Measurements from ENCODE around the gene EIF5. TPM values are rescaled to one million over a fixed set of nuclear protein-coding genes. Genes with fewer than 3 reads are reported as not detected.

The EIF5 gene
- total RNA-seq, 2 donors from 2014 or later, result 222 to 295 TPM

DNA sequence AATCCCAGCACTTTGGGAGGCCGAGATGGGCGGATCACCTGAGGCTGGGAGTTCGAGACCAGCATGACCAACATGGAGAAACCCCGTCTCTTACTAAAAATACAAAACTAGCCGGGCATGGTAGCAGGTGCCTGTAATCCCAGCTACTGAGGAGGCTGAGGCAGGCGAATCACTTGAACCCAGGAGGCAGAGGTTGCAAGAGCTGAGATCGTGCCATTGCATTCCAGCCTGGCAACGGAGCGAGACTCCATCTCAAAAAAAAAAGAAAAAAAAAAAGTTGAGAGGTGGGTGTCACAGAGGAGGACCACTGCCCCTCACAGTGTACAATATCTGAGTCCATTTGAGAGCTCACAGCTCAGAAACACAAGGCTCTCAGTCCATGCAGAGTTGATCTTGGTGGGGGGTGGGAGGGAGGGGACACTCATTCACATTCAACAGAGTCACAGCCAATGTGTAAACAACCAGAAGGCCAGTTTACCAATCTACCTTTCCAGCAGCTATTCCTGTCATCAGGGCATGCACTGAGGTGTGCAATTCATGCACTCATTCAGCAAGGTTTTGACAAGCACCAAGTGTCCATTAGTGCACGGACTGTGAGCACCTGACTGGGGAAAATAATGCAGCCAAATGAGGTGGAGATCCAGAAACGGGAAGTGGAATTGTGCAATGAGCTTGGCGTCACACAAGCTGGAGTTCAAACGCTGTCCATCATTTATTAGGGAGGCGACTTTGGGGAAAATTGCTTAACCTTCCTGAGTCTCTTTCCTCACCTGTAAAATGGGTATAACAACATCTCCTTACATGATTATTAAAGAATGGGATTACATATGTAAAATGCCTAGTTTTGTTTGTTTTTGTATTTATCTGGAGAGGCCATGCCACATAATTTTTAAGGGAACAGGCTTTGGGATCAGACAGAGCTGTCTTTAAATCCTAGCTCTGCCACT, 4.4 kb upstream of the EIF5 start:
- intact Hi-C loops (cut with DNase I, micrococcal nuclease), result no loop called here
- DNase-seq (peak in 1 of 2 donors; percentile 29), ATAC-seq (no peak)

DNA sequence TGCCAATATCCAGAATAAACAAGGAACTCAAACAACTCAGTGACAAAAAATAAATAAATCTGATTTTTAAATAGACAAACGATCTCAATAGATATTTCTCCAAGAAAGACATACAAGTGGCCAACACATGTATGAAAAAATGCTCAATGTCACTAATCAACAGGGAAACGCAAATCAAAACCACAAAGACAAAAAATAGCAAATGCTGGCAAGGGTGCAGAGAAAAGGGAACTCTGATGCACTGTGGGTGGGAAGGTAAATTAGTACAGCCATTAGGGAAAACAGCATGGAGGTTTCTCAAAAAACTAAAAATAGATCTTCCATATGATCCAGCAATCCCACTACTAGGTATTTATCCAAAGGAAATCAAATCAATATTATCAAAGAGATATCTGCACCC, 3.5 kb upstream of the EIF5 start:
- ATAC-seq (no peak), DNase-seq (no peak)
- intact Hi-C loops (cut with DNase I, micrococcal nuclease), result no loop called here

DNA sequence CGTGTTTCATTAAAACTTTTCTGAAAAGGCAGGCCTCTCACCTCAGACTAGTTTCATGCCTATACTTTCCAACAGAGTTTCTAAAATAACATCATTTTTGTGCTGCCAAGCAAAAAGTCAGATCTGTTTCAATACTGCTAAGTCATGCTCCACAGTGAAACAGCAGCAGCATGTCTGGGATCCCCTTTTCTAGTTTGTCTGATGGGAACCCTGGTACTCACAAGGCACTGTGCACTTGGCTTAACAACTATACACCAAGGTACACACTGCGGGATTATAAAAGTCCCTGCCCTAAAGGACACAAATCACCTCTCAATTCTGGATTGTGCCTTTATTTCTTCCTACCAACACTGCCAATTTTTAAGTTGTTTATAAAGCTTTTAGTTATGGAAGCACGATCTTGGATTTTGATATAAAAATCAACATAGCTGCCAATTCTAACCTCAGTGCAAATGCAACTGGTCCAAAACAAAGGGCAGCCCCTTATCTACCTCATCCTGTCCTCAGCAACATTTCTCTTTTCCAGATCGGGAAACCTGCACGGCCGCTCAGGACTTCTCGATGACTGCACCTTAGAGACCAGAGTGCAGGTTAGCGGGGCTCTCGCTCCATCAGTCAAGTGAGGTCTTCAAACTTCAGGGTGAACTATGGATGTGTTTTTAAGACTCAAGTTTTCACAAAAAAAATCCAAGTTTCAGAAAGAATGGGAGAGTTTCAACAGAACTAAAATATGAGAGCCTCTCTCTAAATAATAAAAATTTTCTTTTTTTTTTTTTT, 1.7 kb upstream of the EIF5 start:
- intact Hi-C loops (cut with DNase I, micrococcal nuclease), result no loop called here
- no peak for ATAC-seq
- no peak for DNase-seq

DNA sequence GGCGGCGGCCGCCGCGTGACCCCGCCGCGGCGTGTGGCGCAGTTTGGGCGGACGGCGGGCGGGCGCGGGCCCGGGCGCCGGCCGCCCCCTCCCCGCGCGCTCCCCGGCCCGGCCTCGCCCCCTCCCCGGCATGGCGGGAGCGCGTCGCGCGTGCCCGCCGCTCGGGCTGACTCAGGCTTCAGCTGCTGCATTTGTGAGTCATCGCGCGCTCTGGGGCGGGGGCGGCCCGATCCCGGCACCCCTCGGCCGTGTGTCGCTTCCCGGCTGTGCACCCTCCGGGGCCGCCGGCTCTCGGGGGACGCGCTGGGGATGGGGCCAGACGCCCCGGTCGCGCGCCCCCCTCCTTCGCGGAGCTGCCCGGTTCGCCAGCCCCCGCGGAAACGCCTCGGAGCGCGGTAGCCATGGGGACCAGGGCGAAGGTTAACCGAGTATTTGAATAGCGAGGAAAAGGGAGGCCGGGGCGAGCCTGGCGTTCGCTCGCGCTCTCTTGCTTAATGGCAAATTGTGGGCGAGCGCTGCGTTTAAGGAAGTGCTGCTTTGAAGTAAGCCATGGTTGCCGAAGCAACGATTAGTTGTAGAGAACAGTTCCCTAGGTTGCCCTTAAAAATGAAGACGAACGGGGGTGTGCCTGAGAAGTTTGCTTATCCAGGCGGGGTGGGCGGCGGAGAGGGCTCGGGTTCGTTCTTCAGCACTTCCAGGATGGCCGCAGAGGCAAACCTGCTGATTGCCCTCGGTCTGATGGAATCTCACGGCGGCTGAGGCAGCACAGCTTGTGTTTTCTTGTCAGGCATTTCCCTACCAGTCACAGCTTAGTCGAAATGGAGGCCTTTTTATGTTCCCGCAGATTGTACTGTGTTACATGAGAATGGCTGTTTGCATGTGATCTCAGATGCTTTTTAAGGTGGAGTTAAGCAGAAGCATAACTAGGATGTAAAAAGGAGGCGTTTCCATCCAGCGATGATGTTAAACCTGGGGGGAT, 896 bp downstream of the EIF5 start:
- intact Hi-C loops (cut with DNase I, micrococcal nuclease), result no loop called here
- ATAC-seq, result peak; percentile 58
- DNase-seq, result peak; percentile 80 to 87

DNA sequence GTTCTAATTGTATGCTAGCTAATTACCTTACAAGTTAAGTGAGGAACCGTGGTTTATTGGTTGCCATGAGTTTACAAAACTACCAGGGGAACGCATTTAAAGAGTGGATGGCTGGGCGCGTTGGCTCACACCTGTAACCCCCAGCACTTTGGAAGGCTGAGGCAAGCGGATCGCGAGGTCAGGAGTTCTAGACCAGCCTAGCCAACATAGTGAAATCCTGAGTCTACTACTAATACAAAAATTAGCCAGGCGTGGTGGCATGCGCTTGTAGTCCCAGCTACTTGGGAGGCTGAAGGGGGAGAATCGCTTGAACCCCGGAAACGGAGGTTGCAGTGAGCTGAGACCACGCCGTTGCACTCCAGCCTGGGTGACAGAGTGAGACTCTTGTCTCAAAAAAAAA, 2.2 kb downstream of the EIF5 start:
- DNase-seq (peak in 1 of 2 donors; percentile 18), ATAC-seq (no peak)
- intact Hi-C loops (cut with DNase I, micrococcal nuclease), result no loop called here

DNA sequence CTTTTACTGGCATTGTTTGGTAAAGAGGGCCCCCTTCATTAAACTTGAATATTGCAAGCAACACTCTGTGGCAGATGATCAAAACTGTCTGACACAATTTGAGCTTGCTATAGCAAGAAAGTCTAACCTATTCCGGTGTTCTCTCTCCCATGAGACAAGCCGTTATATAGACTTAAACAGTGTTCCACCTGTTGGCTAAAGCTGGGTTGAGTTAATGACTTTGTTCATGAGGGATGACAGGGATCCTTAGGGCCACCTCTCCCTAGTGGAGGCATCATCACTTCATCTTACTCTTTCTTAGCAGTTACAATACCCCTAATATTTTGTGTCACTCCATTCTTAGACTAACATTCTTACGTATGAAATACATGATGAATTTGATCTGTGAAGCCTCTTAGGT, 3.8 kb downstream of the EIF5 start:
- no peak for ATAC-seq
- DNase-seq, result no peak
- intact Hi-C loops (cut with DNase I, micrococcal nuclease), result no loop called here

DNA sequence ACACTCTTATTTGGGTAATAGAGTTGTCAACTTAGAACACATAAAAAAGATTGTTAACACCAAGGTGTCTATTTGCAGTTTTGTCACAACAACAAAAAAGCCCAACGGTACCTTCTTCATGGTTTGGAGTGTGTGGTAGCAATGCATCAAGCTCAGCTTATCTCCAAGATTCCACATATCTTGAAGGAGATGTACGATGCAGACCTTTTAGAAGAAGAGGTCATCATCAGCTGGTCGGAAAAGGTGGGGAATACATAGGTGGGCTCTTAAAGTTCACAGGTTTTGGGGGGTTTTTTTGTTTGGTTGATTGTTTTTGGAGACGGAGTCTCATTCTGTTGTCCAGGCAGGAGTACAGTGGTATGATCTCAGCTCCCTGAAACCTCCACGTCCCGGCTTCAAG, 5.5 kb downstream of the EIF5 start:
- DNase-seq (no peak), ATAC-seq (no peak)
- intact Hi-C loops (cut with DNase I, micrococcal nuclease), result no loop called here

DNA sequence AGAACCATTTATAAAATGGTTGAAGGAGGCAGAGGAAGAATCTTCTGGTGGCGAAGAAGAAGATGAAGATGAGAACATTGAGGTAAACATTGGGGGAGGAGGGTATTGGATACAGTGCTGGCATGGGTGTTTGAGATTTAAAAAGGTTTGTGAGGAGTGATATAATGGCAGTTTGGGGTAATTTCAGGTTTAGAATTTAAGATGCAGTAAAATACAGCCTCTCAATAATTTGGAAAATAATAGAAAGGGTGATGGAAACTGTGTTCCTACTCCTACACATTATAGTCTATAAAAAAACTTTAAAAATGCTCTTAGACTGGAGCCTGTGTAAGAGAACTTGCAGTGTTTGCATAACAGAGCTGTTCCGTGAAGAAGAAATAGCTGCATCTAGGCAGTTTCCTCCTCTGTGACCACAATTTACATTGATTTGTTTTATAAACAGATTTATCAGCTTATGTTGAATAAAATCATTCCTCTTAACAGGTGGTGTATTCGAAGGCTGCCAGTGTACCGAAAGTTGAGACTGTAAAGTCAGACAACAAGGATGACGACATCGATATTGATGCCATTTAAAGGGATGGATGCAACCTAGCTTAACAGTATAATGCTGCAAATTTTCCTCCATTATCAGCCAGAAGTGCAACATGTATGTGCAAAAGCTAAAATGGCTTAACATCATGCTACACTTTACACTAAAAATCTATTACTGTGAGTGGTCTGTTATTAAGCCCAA, 6.6 kb downstream of the EIF5 start:
- intact Hi-C loops (cut with DNase I, micrococcal nuclease), result no loop called here
- DNase-seq (no peak), ATAC-seq (no peak)

DNA sequence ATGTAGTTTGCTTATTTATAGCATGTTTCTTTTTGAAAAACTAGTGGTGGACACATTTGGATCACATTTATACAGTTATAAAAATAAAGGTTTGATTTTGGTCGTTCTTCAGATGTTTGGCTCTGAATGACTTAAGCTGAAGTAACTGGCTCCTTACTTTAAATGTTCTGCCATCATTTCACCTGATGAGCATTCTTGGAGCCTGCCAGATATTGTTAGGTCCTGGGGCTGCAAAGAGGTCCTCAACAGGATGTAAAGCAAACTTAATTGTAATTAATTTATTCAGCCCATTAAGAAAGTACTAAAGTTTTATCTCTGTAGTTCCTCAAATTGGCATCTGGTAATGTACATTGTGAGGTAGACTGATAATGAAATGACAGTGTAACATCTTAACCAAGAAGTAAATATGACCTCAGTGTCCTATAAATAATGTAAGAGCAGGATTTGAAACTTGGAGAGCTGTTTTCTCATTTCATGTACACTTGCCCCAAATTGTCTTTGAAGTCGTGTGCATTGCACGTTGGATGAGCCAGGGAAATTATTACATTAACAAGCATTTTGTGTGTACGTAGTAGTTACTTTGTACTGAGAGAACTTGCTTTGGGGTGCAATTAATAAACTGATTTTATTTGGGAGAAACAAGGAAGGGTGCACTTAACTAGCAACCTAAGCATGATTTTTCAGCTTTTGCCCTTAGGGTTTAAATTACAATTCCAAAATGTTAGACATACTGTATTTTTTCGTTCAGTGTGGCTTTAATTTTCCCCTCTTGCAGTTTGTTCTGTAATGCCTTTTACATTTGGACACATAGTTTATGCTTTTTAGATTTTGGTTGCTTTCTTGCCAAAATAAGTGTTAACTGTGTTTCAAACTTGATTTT, 7.5 kb downstream of the EIF5 start:
- DNase-seq (no peak), ATAC-seq (no peak)
- intact Hi-C loops (cut with DNase I, micrococcal nuclease), result no loop called here

DNA sequence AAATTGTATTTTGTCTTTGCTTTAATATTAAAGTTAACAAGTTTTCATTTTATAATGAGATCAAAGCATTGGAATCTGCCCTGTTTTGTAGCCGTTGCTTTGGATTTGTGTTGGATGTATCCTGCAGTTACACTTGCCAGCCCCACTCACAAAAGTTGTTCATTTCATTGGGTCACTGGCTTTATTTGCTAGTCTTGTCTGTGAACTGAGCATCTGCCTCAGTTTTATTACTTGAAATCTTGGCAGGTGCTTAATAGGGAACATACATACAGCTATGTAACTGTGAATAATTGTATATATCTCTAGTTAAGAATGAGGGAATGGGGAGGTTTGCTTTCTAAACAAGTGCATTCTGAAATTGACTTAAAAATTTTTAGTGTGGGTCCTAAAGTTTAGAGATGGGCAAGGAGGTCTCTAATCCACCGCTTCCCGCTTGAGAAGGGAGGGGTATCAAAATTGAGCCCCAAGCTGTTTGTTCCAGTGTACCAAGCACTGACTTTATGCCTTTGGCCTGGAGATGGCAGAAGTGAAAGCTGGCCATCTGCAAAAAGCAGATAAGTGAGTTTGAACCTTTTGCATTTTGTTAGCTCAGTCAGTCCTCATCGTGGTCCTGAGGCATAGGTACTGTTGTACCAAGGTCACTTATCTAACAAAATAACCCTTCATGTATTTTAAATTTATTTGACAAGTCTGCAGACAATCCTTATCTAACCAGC, 9.3 kb downstream of the EIF5 start:
- ATAC-seq (no peak), DNase-seq (no peak)
- intact Hi-C loops (cut with DNase I, micrococcal nuclease), result no loop called here

DNA sequence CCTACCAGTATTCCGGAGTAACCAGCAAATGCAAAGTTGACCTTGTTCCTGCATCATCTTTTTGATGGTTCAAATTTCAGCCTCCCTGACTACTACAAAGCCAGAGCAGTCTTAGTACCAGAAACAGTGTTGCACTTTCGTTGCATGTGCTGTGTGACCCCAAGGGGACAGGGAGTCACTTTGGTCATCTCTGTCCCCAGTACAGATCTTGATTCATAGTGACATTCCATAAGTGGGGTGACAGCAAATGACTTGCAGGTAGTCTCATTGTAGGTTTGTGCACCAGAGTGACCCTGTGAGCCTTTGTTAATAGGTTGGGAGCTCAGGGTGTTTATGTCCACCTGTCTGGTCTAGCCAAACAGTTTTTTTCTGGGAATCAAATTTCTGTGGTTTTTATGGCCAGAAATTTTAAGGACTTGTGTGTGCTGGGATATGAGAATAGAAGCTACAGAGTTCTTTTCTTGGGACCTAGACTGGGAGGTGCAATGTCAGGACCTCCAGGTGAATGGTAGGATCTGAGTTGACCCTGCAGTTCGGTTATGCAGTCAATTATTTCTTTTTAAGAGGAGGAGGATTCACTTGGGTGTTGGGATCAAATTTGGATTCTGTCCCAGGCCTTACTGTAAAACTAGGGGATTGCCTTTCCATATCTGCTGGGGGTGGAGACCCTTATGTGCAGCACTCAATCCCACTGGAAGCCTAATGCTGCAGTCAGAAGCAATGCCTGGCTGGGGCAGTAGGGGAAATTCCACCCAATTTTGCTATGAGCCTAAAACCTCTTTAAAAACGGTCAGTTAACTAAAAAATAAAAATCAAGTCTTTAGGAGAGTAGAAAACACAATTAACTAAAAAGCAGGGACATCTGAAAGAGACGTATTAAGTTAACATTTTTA, 10.1 kb downstream of the EIF5 start:
- ATAC-seq (no peak), DNase-seq (no peak)
- intact Hi-C loops (cut with DNase I, micrococcal nuclease), result no loop called here

DNA sequence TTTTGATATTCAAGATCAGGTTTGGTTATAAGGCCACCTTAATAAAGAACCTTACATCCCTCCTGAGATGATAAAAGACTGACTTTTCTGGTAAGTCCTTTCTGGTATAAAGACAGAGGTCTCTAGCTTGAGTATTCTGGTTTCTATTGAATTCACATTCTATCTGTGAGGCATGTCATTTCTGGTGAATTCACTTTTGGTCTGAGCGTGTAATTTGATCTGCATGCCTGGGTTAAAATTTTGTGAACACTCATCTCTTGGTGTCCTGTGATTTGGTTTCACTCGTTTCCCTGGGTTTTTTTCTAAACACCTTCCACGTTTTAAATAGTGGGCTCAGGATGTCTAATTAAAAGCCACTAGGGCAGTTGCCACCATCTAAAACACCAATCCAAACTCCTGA, 12.2 kb downstream of the EIF5 start:
- intact Hi-C loops (cut with DNase I, micrococcal nuclease), result no loop called here
- DNase-seq (no peak), ATAC-seq (no peak)

DNA sequence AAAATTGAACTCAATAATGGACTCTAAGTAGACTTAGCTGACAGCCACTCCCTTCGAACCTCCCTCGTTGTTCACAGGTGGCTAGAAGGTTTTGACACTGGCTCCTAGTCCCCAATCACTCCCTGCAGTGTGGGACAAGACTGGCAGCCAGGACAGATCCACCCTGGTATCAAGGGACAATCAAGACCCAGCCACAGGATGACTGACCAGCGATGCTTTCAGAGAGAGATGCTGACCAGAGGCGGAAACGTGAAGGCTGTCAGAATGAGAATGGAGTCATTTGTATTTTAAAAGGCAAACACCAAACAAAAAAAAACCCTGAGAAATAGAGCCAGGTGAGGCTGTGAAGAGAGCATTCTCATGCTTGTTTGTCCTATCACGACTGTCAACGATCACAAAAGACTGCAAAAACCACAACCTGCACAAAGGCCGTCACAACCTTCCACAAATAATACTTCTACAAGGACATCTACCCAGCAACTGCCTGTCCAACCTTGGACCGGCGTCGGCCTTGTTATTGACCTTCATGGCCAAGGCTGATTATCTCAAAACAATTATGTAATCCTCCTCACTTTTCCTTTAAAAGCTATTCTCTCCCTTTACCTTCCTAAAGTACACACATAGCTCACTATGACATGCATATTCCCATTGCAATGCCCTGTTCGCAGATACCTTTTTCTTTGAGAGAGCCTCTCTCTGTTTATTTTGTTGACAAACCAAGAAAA, 13.2 kb downstream of the EIF5 start:
- DNase-seq (no peak), ATAC-seq (peak; percentile 17)
- intact Hi-C loops (cut with DNase I, micrococcal nuclease), result no loop called here

DNA sequence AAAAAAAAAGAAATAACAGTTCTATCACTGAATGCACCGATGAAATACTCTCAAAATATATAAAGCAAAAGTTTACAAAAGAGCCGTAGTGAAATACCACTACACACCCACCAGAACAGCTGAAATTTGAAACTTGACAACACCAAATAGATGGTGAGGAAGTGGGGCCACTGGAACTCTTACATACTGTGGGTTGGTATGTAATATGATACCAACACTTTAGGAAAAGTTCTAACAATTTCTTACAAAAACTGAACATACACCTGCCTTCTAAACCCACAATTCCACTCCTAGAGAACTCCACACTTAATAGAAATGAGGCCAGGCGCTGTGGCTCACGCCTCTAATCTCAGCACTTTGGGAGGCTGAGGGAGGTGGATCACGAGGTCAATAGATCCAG, 14.1 kb downstream of the EIF5 start:
- no peak for DNase-seq
- intact Hi-C loops (cut with DNase I, micrococcal nuclease), result no loop called here
- ATAC-seq, result no peak

DNA sequence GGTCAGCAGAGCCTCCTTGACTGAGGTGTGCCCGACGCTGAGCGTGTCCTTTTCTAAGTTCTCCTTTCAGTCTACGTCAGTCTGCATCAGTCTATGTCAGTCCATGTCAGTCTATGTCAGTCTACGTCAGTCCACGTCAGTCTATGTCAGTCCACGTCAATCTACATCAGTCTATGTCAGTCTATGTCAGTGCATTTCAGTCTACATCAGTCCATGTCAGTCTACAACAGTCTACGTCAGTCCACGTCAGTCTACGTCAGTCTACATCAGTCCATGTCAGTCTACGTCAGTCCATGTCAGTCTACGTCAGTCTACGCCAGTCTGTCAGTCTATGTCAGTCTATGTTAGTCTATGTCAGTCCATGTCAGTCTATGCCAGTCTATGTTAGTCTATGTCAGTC, 15.9 kb downstream of the EIF5 start:
- intact Hi-C loops (cut with DNase I, micrococcal nuclease), result no loop called here
- no peak for ATAC-seq

More for the DNA sequence above, 15.9 kb downstream of the EIF5 start:
- no peak for DNase-seq
